Stimulated activated effector memory CD8-positive, alpha-beta T cell treated with anti-CD3 and anti-CD28 coated beads, Interleukin-12 subunit alpha, Interleukin-12 subunit beta, amount 100 ng/mL, for 72 hours (primary cell): ENCODE results near the gene TSPAN9.

Experiments
- ATAC-seq: fragments of 150-1000 bp; cut with Tn5 transposase; 2 replicates; pipeline ENCODE4 v1.10.0; 2021
- DNase-seq, 2 donors: peaks; one replicate each; pipeline ENCODE4 v3.0.0; 2021 to 2022; ENCODE audit warnings: low spot score in 2 of 2
- H3K27ac Mint-ChIP-seq: one replicate; pipeline ENCODE4 v1.8.0; 2022; ENCODE audit warnings: mild to moderate bottlenecking, mixed read lengths
- H3K36me3 Mint-ChIP-seq: one replicate; pipeline ENCODE4 v1.8.0; 2022; ENCODE audit warnings: mild to moderate bottlenecking, mixed read lengths
- H3K4me1 Mint-ChIP-seq: one replicate; pipeline ENCODE4 v1.8.0; 2022; ENCODE audit warnings: mixed read lengths
- H3K4me3 Mint-ChIP-seq: one replicate; pipeline ENCODE4 v1.8.0; 2022; ENCODE audit warnings: mild to moderate bottlenecking, mixed read lengths
- H3K9me3 Mint-ChIP-seq: one replicate; pipeline ENCODE4 v1.8.0; 2022; ENCODE audit warnings: mixed read lengths

Gene TSPAN9

DNA sequence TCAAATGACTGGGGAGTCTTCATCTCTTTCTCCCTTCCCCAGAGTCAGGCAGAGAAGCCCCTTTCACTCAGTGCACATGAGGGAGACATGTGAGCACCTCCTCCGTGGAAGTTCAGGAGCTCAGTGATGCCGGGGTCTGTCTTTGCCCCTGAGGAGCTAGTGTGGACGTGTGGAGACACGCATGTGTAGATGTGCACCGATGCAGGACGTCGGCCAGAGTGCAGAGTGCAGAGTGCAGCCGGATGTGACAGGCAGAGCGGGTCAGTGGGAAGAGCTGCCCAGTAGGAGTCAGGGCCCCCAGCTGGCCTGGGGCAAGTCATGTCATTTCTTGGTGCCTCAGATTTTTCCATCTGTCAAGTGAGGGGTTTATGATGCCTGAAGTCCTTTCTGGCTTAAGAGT lies 20.7 kb downstream of the TSPAN9 start:
- ATAC-seq = peak; percentile 19
- Mint-ChIP-seq H3K27ac (no peak overlapping the region), H3K9me3 (peaks cover 7% of the 10 kb centered on the region), H3K4me3 (no peak overlapping the region), H3K36me3 (no peaks in the 10 kb centered on the region), H3K4me1 (peaks cover 18% of the 10 kb centered on the region)
- DNase-seq = no peak

DNA sequence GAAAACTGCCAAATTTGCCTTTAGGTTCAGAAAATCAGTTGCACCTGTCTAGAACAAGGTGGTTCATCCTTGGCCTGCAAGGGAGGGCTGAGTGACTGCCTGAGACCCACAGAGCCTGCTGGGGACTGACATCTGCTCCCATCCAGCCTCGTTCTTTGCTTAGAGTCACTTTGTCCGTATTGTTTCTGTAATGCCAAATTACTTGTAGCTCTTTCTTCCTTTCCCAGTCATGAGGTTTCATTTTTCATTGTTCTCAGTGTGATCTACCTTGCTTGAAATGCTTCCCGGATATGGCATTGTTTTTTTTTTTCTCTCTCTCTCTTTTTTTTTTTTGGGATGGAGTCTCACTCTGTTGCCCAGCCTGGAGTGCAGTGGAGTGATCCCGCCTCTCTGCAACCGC lies 21.3 kb downstream of the TSPAN9 start:
- Mint-ChIP-seq H3K9me3 (peaks cover 7% of the 10 kb centered on the region), H3K4me3 (no peak overlapping the region), H3K4me1 (peaks cover 18% of the 10 kb centered on the region), H3K27ac (no peak overlapping the region), H3K36me3 (no peaks in the 10 kb centered on the region)
- DNase-seq (no peak), ATAC-seq (no peak)

DNA sequence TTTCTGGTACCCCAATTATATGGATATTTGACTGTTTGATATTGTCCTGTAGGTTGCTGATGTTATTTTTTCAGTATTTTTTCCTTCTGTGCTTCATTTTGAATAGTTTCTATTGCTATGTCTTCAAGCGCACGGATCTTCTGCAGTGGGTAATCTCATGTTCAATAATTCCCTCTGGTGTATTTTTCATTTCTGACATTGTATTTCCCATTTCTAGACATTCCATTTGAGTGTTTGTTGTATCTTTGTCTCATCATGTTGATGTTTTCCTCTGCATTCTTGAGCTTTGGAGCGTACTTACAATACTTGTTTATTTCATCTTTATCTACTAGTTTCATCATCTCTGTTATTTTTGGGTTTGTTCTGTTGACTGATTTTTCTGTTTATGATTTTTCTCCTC lies 22.0 kb downstream of the TSPAN9 start:
- no peak for ATAC-seq
- no peaks in the 10 kb centered on the region for H3K36me3 Mint-ChIP-seq
- no peak for DNase-seq
- H3K9me3 Mint-ChIP-seq = peaks cover 7% of the 10 kb centered on the region
- peaks cover 18% of the 10 kb centered on the region for H3K4me1 Mint-ChIP-seq
- no peak overlapping the region for H3K27ac Mint-ChIP-seq
- no peak overlapping the region for H3K4me3 Mint-ChIP-seq

DNA sequence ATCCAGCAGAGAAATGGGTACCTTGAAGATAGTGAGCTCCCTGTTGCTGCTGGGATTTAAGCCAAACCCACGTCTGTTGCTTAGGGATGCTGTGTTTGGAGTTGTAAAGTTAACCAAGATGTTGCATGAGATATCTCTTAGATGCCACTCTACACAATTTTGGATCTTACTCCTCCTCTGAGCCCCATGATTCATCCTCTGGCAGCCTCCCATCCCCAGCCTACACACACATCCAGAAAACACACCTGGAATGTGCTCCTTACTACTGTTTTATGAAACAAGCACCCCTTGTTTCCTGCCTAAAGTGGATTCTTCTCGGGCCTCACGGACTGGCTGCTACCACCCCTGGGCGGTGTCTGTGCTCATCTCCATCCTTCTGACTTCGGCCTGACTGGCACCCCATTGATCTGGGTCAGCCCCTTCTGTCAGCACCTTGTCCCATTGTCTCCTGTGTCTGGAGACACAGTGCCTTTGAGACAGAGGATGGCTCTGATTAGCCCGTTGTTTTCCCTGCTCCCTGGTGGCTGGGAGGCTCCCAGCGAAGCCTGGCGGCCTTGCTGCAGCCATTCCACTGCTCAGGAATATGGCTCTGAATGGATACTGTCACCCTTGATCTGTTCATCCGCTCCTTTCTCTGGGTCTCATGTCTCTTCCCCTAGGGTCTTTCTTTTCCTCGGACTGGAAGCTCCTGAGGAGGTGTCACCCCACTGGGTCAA lies 24.3 kb downstream of the TSPAN9 start:
- H3K4me3 Mint-ChIP-seq = no peak overlapping the region
- DNase-seq (no peak), ATAC-seq (no peak)
- no peak overlapping the region for H3K27ac Mint-ChIP-seq
- H3K9me3 Mint-ChIP-seq = peaks cover 7% of the 10 kb centered on the region
- H3K36me3 Mint-ChIP-seq = no peaks in the 10 kb centered on the region
- H3K4me1 Mint-ChIP-seq = peaks cover 18% of the 10 kb centered on the region

DNA sequence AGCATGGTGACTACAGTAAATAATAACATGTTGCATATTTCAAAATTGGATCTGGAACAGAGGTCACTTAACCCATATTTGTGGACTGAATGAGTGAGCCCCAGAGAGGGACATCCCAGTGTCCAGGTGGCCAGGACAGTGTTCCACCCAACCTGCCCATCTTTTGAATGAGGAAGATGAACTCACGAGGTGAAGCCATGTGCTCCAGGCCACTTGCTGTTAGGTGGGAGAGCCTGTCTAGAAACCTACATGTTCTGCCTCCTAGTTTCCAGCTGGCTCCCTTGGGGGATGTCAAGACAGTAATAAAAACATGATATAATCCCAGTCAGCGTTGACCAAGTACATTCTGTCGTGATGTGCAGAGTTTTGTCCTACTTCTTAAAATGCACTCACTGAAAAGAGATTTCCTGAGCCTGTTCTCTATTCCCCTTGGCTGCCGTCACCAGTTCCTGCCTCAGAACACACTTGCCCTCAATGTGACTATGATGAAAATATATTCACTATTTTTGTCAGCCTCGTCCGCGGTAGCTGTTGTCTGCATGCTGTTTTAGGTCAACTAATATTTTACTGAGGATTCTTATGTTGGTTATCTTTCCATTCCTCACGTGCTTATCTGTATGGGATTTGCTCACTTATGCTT lies 25.7 kb downstream of the TSPAN9 start:
- H3K27ac Mint-ChIP-seq = no peak overlapping the region
- peaks cover 9% of the 10 kb centered on the region for H3K4me1 Mint-ChIP-seq
- no peak for DNase-seq
- peaks cover 7% of the 10 kb centered on the region for H3K9me3 Mint-ChIP-seq
- H3K4me3 Mint-ChIP-seq = no peak overlapping the region
- no peaks in the 10 kb centered on the region for H3K36me3 Mint-ChIP-seq
- no peak for ATAC-seq

DNA sequence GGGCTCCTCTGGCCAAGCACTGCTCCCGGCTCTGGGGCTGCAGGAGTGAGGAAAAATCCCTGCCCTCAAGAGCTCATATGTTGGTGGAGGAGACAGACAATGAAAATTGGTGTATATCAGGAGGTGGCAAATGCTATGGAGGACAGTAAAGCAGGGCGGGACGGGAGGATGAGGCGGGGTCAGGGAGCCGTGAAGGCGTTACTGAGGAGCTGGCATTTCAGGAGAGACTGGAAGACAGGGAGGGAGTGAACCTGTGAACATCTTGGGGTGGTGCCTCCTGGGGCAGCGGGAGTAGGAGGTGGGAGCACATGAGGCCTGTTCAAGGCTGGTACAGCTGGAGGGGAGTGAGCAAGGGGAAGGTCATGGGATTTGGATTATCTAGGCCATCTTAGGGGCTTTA lies 26.6 kb downstream of the TSPAN9 start:
- Mint-ChIP-seq H3K36me3 (no peaks in the 10 kb centered on the region), H3K4me3 (no peak overlapping the region), H3K27ac (no peak overlapping the region), H3K4me1 (no peaks in the 10 kb centered on the region), H3K9me3 (peaks cover 7% of the 10 kb centered on the region)
- no peak for ATAC-seq
- no peak for DNase-seq

DNA sequence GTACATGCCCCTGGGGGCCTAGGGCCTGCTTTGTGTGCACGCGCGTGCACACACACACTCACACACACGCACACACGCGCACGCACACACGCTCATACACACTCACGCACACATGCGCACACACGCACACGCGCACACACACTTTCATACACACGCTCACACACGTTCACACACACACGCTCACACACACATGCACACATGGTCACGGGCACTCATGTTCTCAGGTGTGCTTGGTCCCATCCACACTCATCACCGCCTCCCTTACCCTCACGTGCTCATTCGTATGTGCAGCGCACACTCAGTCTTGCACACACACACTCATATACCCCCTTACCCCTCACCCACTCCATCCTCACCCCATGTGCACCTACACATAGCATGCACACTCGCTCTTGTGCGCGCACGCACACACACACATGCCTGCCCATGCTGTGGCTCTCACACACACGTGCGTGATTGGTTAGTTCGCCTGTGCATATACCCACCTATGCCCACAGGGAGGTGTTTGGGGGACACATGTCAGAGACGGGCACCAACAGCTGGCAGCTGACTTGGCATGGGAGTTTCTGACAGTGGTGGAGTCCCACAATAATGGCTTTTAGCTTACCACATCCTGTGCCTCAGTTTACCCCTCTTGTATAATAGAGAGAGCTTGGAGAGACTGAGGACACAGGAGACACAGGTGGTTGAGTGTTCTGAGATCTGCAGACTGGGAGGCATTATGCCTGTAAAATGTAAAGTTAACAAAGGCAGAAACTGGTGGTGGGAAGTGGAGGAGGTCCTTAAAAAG lies 28.7 kb downstream of the TSPAN9 start:
- ATAC-seq (no peak), DNase-seq (no peak)
- no peaks in the 10 kb centered on the region for H3K9me3 Mint-ChIP-seq
- no peaks in the 10 kb centered on the region for H3K4me1 Mint-ChIP-seq
- no peaks in the 10 kb centered on the region for H3K36me3 Mint-ChIP-seq
- H3K4me3 Mint-ChIP-seq = no peak overlapping the region
- no peak overlapping the region for H3K27ac Mint-ChIP-seq

DNA sequence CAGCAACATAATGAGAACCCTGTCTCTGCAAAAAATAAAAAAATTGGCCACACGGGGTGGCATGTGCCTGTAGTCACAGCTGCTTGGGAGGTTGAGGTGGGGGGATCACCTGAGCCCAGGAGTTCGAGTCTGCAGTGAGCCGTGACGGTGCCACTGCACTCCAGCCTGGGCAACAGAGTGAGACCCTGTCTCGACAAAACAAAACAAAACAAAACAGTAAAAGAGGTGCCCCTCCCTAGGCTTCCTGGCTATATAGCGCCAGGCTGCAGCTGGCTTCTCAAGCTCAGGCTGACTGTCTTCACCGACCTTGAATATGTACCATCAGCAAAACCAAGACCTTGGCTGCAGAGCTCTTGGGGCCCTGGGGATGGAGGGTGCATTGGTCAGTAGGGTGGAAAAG lies 29.4 kb downstream of the TSPAN9 start:
- H3K36me3 Mint-ChIP-seq = no peaks in the 10 kb centered on the region
- H3K9me3 Mint-ChIP-seq = no peaks in the 10 kb centered on the region
- no peak overlapping the region for H3K27ac Mint-ChIP-seq
- no peak for DNase-seq
- no peak for ATAC-seq
- H3K4me3 Mint-ChIP-seq = no peak overlapping the region
- no peaks in the 10 kb centered on the region for H3K4me1 Mint-ChIP-seq

DNA sequence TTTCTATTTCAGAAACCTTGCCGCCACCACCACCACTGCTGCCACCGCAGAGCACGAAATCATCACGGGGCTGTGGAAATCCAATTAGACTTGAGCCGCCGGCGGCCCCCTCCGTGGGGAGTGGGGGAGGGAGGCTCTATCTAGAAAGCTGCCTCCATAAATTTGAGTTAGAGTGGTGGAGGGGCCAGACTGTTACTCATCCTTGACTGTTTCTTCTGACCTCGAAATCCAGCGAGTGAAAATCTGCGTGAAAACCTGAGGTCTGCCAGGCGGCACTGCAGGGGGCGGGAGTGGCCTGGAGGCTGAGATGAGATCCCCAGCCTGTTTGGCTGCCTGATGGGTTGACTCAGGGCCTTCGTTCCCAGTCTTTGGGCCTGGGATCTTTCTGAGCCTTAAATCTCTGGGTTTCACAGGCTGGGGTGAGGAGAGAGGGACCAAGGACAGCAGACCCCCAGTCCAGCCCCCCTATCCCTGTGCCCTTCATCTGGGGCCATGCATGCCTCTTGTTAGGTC lies 29.9 kb downstream of the TSPAN9 start:
- Mint-ChIP-seq H3K4me3 (no peak overlapping the region), H3K36me3 (no peaks in the 10 kb centered on the region), H3K9me3 (no peaks in the 10 kb centered on the region), H3K27ac (no peak overlapping the region), H3K4me1 (no peaks in the 10 kb centered on the region)
- no peak for ATAC-seq
- no peak for DNase-seq

DNA sequence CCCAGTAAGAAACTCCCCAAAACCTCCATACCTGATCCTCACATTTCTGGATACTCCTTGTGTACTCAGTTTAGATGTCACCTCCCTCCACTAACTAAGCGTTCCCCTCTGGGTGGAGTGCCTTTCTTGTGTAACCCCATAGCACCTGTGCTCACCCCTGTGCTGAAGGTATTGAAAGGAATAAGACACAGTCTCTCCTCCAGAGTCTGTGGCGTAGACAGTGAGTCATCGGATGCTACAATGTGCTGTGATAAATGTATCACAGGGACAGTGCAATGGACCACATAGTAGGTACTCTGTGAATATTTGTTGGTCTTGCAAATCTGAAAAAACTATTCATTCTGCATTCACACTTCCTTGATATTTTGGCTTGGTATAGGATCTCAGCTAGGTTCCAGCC lies 30.8 kb downstream of the TSPAN9 start:
- H3K27ac Mint-ChIP-seq = no peak overlapping the region
- H3K4me3 Mint-ChIP-seq = no peak overlapping the region
- H3K9me3 Mint-ChIP-seq = no peaks in the 10 kb centered on the region
- no peak for ATAC-seq
- DNase-seq = no peak
- no peaks in the 10 kb centered on the region for H3K36me3 Mint-ChIP-seq
- no peaks in the 10 kb centered on the region for H3K4me1 Mint-ChIP-seq

DNA sequence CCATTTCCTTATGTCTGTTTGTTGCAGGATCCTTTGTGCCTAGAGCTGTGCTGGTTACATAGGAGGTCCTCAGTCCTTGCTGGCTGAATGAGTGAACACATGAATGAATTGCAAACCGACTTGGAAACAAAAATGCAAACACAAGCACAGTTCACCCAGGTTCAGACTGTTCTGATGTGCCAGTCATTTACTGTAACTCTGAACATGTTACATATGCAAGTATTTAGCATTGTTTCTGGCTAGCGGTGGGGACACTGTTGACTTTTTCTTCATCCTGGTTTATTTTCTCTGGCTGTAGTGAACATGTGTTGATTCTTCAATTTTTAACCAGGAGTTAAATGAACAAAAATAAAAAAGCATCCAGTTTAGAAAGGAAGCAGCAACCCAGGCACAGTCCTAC lies 33.4 kb downstream of the TSPAN9 start:
- no peaks in the 10 kb centered on the region for H3K36me3 Mint-ChIP-seq
- no peak overlapping the region for H3K27ac Mint-ChIP-seq
- no peak overlapping the region for H3K4me3 Mint-ChIP-seq
- ATAC-seq (no peak), DNase-seq (no peak)
- H3K9me3 Mint-ChIP-seq = no peaks in the 10 kb centered on the region
- H3K4me1 Mint-ChIP-seq = no peaks in the 10 kb centered on the region

DNA sequence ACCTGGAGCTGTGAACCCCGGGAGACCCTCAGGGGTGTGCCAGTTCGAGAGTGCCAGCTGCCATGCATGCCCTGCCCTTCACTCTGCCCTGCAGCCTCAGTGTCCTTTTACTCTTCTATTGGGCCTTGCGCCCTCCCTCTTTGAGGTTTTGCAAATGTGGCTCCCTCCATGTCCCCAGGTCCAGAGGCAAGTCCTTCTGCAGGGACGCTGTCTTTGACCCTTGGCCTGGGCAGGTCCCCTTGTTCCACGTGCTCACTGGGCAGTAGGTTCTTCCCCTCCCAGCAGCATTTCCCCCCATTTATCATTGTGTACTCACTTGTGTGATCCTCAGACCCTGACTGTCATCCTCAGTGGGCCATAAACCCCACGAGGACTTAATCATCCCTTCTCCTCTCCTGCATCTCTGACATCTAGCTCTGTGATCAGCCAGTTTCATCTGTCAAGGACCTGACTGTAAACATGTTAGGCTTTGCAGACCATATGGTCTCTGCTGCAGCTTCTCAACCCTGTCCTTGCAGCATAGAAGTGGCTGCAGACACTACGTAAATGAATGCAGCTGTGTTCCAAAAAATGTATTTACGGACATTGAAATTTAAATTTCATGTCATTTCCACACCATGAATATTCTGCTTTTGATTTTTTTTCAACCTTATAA lies 36.6 kb downstream of the TSPAN9 start:
- no peaks in the 10 kb centered on the region for H3K36me3 Mint-ChIP-seq
- no peak overlapping the region for H3K27ac Mint-ChIP-seq

DNA sequence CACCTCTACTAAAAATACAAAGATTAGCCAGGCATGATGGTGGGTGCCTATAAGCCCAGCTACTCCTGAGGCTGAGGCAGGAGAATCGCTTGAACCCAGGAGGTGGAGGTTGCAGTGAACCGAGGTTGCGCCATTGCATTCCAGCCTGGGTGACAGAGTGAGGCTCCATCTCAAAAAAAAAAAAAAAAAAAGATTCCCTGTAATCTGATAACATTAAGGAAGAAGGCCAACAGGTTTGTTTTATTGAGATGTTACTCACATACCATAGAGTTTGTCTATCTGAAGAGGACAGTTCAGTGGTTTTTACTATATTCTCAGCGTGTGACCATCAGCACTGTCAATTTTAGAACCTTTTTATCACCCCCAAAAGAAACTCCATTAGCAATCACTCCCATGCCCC lies 37.5 kb downstream of the TSPAN9 start:
- Mint-ChIP-seq H3K4me1 (peaks cover 10% of the 10 kb centered on the region), H3K27ac (no peak overlapping the region), H3K36me3 (no peaks in the 10 kb centered on the region), H3K9me3 (no peaks in the 10 kb centered on the region), H3K4me3 (no peak overlapping the region)
- no peak for ATAC-seq
- no peak for DNase-seq

More for the DNA sequence above, 36.6 kb downstream of the TSPAN9 start:
- Mint-ChIP-seq H3K4me3 (no peak overlapping the region), H3K9me3 (no peaks in the 10 kb centered on the region), H3K4me1 (peaks cover 2% of the 10 kb centered on the region)
- DNase-seq (no peak), ATAC-seq (no peak)

DNA sequence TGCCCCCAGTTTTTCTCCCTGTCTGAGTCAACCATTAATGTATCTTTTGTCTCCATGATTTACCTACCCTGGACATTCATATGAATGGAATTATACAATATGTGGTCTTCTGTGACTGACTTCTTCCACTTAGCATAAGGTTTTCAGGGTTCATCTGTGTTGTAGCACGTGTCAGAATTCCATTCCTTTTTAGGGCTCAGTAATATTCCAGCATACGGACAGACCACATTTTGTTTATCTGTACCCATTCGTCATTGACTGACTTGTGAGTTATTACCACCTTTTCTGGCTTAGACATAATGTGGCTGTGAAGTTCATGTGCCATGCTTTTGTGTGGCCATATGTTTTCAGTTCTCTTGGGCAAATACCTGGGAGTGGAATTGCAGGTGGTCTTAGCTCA lies 37.9 kb downstream of the TSPAN9 start:
- H3K4me3 Mint-ChIP-seq = no peak overlapping the region
- H3K27ac Mint-ChIP-seq = no peak overlapping the region
- H3K36me3 Mint-ChIP-seq = no peaks in the 10 kb centered on the region
- peaks cover 13% of the 10 kb centered on the region for H3K4me1 Mint-ChIP-seq
- no peaks in the 10 kb centered on the region for H3K9me3 Mint-ChIP-seq
- DNase-seq (no peak), ATAC-seq (no peak)

DNA sequence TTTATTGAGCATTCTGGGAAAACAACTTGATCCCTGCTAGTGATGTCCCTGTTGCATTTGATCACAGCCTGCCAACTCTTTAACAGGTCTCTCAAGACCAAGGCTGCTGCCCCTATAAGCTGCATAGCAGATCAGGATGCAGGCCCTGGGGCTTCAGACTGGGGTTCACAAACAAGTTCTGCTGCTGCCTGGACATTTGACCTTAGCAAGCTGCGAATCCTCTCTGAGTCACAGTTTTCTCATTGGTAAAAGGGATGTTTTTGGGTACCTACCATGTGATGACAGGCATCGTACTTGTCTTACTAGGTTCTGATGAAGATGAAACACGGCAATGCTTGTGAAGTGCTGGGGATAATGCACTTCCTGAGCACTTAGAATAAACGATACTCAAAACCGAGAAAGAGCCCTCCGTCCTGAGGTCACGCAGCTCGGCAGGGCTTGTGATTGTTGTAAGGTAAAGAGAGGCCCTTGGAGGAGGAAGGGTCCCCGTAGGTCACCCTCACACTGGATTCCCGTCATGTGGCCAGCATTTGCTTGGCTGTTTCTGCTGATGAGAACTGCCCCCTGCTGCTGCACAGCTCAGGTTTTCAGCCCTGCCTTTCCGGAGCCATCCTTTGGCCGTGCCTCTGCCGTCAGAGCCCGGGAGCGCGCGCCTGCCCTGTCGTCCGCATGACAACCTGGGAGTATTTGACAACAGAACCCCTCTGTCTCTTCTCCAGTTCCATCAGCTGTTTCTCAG lies 39.1 kb downstream of the TSPAN9 start:
- H3K36me3 Mint-ChIP-seq = no peaks in the 10 kb centered on the region
- DNase-seq (no peak), ATAC-seq (no peak)
- H3K4me1 Mint-ChIP-seq = peaks cover 19% of the 10 kb centered on the region
- H3K9me3 Mint-ChIP-seq = no peaks in the 10 kb centered on the region
- no peak overlapping the region for H3K4me3 Mint-ChIP-seq
- H3K27ac Mint-ChIP-seq = no peak overlapping the region
